Measurements from ENCODE around the gene LRP1.
"Not testable (repeated sequence)": the region's sequence is repeated elsewhere in the genome, so short reads cannot be mapped to it uniquely, and the experiment has no call there.

The LRP1 gene

DNA sequence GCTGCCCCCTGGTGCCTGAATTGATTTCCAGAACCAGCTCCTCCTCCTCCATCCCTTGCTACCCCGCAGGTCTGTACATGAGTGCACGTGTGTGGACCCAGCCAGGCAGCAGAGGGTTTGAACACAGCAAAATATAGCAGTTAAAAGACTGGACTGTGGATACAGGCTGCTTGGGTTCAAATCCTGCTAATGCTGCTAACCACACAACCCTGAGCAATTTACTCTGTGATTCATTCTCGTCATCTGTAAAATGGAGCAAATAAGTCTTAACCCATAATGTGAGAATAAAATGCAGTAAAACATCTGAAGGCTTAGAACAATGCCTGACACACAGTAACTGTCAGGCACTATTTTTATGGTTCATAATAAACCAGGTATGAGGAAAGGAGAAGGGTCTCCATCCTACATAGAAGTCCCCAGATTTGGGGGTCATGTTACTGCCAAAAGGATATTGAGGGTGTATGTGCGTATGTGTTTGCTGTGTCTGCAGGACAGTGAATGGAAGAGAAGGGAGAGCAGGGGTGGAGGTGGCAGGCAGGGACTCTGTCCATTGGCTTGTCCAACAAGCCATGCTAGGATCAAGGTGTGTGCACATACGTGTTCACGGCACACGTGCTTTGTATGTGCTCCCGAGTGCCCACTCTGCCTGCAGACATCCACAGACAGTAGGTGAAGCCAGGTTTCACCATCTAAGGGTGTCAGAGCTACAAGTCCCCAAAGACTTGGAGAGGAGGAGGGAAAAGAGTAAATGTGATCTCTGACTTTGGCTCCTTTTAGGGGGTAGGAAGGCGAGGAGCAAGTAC, 15.6 kb upstream of the LRP1 start:
- DNase-seq = no peak

GRCh38 chr12:57116580-57117281, 11.6 kb upstream of the LRP1 start:
- DNase-seq = no peak

- DNase-seq = no peak
Observed at GRCh38 chr12:57118711-57119271, 9.5 kb upstream of the LRP1 start.

DNA sequence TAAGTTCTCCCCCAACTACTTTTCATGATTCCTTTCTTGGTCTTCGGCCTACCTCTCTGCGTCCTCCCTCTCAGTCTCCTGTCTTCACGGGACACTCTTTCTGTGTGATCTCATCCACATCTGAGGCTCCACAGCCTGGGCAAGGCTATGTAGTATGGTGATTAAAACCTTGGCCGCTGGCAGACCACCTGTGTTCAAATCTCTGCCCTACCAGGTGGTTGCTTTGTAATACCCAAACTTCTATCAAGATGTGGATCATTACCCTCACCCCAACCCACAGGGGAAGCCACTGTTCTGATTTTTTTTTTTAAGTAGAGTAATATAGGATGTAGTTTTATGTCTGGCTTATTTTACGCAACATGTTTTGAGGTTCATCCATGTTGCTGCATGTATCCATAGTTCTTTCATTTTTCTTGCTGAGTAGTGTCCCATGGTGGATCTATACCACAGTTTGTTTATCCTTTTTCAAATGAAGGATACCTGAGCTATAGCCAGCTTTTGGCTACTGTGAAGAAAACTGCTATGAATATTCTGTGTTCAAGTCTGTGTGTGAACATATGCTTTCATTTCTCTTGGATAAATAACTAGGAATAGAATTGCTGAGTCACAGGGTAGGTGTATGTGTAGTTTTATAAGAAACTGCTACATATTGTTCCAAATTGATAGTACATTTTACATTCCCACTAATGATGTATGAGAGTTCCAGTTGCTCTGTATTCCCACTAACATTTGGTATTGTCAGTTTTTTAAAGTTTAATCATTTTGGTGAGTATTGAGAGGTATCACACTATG, 8.8 kb upstream of the LRP1 start:
- DNase-seq = no peak

- DNase-seq = not testable (repeated sequence)
Observed at GRCh38 chr12:57120718-57121117, 7.6 kb upstream of the LRP1 start.

GRCh38 chr12:57123813-57124212, 4.5 kb upstream of the LRP1 start:
- DNase-seq = no peak

DNA sequence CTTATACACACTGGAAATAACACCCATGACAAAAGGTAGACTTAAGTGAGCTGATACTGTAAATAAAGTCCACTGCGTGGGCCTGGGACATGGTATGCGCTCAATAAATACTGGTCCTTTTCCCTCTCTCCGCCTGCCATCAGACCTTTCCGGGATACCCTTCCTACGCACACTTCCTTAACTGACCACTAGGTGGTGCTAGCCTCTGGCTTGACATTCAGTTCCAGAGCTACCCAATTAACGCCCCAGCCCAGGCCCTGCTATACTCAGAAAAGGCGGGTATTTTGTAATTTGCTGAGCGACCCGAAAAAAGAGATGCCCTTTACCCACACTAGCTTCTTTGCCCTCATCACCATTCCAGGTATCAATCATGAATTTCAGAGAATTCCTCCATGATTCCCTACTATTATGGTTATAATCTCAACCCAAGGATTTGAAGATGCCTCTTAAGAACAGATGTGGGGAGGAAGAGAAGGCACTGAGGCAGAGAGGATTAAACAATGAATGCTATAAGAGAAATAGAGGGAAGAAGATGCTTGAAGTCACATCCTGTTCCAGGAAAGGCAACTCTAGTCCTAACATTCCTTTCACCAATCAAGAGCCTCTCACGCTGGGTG, 3.9 kb upstream of the LRP1 start:
- DNase-seq = peak; percentile 81

DNA sequence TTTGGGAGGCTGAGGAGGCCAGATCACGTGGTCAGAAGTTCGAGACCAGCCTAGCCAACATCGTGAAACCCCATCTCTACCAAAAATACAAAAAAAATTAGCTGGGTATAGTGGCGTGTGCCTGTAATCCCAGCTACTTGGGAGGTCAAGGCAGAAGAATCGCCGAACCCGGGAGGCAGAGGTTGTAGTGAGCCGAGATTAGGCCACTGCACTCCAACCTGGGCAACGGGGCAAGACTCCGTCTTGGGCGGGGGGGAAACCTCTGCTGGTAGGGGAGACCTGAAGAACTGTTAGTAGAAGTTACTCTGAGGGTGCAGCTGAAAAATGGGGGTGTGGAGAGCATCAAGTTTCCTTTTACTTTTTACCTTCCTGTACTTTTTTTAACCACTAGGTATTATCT, 2.2 kb upstream of the LRP1 start:
- DNase-seq = no peak

GRCh38 chr12:57126561-57126960, 1.7 kb upstream of the LRP1 start:
- DNase-seq = no peak

DNA sequence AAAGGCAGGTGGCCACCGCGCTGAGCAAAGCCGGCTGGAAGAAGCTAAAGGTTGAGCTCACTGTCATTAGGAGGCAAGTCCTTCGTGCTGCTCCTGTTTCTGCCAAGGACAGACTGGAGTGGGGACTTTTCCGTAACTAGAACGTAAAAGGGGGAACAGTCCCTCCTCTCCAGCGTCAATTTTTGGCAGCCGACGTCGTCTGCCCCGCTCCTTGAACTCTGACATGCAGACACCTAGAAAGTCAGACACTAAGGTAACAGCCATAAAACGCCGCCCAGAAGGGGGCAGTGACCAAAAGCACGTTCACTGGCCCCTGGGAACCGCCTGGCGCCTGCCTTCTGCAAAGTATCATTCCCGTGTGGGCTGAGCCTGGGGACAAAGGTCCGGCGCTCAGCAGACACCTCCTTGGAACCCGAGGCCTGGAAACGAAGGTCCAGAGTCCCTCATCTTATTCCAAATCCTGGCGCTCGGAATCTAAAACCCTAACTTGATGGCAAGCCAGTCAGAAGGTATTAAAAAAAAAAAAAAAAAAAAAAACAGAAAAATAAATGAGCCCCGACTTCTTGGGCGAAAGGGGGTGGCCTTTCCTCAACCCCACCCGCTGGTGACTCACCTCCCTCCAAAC, 1.1 kb upstream of the LRP1 start:
- DNase-seq = no peak

GRCh38 chr12:57128519-57129247, 400 bp downstream of the LRP1 start:
- no peak for DNase-seq

- no peak for DNase-seq
Observed at GRCh38 chr12:57129321-57129842, 1.1 kb downstream of the LRP1 start.

GRCh38 chr12:57129889-57130288, 1.6 kb downstream of the LRP1 start:
- DNase-seq = no peak

DNA sequence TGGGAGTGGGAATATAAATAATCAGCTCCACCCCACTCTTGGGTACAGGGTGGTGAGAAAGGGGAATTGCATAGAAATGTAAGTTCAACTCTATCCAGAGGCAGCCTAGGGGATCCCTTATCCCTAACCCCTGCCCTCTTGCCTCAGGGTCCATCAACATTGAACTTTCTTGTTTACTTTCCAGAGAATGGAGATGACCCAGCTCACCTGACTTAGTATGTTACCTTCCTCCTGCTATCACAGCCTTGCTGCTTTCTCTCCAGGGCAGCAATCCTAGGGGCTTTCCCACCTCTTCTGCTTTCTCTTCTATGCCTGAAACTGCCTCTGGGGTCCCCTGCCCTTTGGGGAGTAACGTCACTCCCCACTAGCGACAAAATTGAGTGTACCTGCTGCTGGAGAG, 2.7 kb downstream of the LRP1 start:
- no peak for DNase-seq

GRCh38 chr12:57131896-57132744, 3.8 kb downstream of the LRP1 start:
- no peak for DNase-seq

DNA sequence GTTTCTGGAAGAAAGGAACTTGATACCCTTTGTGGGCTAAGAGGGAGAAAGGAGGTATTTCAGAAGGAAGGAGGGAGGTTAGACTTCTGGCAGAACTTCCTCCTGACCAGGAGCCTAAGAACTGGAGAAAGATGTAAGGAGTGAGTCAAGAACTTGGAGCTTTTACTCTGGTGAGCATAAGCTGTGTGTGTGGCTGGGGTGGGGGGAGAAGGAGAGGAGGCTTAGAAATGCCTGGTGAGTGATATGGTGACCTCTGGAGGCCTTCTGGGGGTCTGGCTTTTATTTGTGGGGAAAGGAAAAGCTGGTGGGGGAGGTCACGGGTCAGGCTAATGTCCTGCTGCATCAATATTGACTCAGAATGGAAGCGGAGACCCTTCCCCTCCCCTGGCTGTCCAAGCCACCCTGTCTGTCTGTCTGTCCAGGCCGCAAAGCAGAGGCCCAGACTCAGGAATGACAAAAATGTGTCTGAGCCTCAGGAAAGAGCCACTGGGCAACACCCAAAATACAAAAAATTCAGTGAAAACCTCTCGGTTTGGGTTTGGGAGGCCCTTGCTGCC, 4.8 kb downstream of the LRP1 start:
- no peak for DNase-seq

DNA sequence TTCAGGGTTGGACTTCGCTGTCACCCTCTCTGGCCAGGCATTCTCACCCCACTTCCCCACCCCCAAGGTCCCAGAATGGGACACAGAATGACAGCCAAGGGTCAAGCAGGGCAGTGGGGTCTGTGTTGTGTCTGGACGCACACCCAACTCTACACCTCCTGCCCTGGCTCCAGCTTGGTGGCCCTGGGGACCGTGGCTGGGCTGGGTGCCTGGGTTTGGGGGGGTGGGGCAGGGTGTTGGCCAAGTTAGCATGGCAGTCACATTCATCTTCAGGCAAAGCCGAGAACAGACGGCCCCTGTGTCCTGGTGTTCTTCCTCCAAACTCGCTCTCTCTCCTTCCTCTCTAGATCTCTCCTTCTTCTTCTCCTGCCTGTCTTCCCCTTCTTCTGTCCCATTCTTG, 5.6 kb downstream of the LRP1 start:
- DNase-seq = no peak

DNA sequence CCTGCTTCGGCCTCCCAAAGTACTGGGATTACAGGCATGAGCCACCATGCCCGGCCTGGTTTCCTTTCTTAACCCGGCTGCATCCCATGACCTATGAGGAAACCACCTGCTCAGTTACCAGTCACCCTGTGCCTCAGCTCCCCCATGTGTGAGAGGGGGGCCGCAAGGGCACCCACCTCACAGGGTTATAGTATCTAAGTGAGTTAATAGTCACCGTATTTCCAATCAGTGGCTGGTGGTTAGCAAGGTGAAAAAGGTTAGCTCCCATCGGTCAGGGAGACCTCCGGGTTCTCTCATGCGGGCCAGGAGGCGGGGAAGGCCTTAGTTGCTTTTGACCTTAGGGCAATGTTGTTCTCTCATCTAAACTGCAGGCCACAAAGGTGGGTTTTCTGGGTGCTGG, 6.7 kb downstream of the LRP1 start:
- no peak for DNase-seq

- no peak for DNase-seq
Observed at GRCh38 chr12:57135527-57136326, 7.4 kb downstream of the LRP1 start.
